Keratinocyte (primary cell): ENCODE results near the gene C14orf119. TPM values are rescaled to one million over a fixed set of nuclear protein-coding genes. Genes with fewer than 3 reads are reported as not detected.

Source experiments
- DNase-seq: peaks from one replicate; pipeline ENCODE4 v3.0.0-alpha.2; 2011; ENCODE audit warnings: low read depth, missing footprints, low spot score
- FAIRE-seq: peaks from 2 replicates; lab custom pipeline; 2011; peaks lifted over from hg19 to GRCh38; lab: Jason Lieb, UNC
- H2AFZ ChIP-seq: 2 replicates; pipeline ENCODE4 v1.6.0; 2012; ENCODE audit warnings: low read length, control low read depth, inconsistent platforms; ENCODE audit not compliant: control insufficient read depth
- H3K27ac ChIP-seq: 2 replicates; pipeline ENCODE4 v1.5.1; 2011; ENCODE audit warnings: low read length; ENCODE audit not compliant: control insufficient read depth, insufficient read depth
- H3K27me3 ChIP-seq: 3 replicates; pipeline ENCODE4 v1.6.0; 2011; ENCODE audit warnings: low read length; ENCODE audit not compliant: control insufficient read depth, insufficient read depth; ENCODE audit errors: extremely low read depth
- H3K36me3 ChIP-seq, 2 experiments: 2 replicates in 1 of 2; 3 replicates in 1 of 2; pipeline ENCODE4 v1.5.1; 2011; ENCODE audit warnings: low read length in 2 of 2, mild to moderate bottlenecking in 1 of 2; ENCODE audit not compliant: control insufficient read depth in 2 of 2, insufficient read depth in 2 of 2; ENCODE audit errors: extremely low read depth in 1 of 2
- H3K4me1 ChIP-seq: 3 replicates; pipeline ENCODE4 v1.5.1; 2011; ENCODE audit warnings: low read length; ENCODE audit not compliant: control insufficient read depth, insufficient read depth; ENCODE audit errors: extremely low read depth
- H3K4me2 ChIP-seq: 3 replicates; pipeline ENCODE4 v1.6.0; 2011; ENCODE audit warnings: low read depth, low read length; ENCODE audit not compliant: control insufficient read depth, insufficient read depth; ENCODE audit errors: extremely low read depth
- H3K4me3 ChIP-seq, 3 experiments: fragments of 200-600 bp in 1 of 3; sonication (generic) in 1 of 3; 2 replicates in 2 of 3; 3 replicates in 1 of 3; pipeline ENCODE4 v1.5.1; 2011 to 2016; ENCODE audit warnings: low read length in 3 of 3, mild to moderate bottlenecking in 3 of 3, control low read depth in 2 of 3, inconsistent platforms in 1 of 3, low read depth in 1 of 3, mixed read lengths in 1 of 3, mixed run types in 1 of 3, moderate library complexity in 1 of 3; ENCODE audit not compliant: control insufficient read depth in 2 of 3, insufficient read depth in 2 of 3; ENCODE audit errors: extremely low read depth in 1 of 3
- H3K79me2 ChIP-seq: 2 replicates; pipeline ENCODE4 v1.6.0; 2012; ENCODE audit warnings: low read length; ENCODE audit not compliant: control insufficient read depth, insufficient read depth
- H3K9ac ChIP-seq: 3 replicates; pipeline ENCODE4 v1.6.0; 2011; ENCODE audit warnings: low read length; ENCODE audit not compliant: control insufficient read depth, insufficient read depth; ENCODE audit errors: extremely low read depth
- H3K9me1 ChIP-seq: 3 replicates; pipeline ENCODE4 v1.6.0; 2011; ENCODE audit warnings: low read length; ENCODE audit not compliant: control insufficient read depth, insufficient read depth; ENCODE audit errors: extremely low read depth
- H3K9me3 ChIP-seq: 2 replicates; pipeline ENCODE4 v1.5.1; 2012; ENCODE audit warnings: low read depth, low read length; ENCODE audit not compliant: control insufficient read depth
- H4K20me1 ChIP-seq: 3 replicates; pipeline ENCODE4 v1.6.0; 2011; ENCODE audit warnings: low read length; ENCODE audit not compliant: control insufficient read depth, insufficient read depth; ENCODE audit errors: extremely low read depth
- CTCF ChIP-seq, 3 experiments: IDR thresholded peaks in 1 of 3; conservative IDR thresholded peaks in 1 of 3; optimal IDR thresholded peaks in 1 of 3; 2 replicates in 2 of 3; 3 replicates in 1 of 3; pipeline versions ENCODE3 to v1.5.1; 2011; ENCODE audit warnings: low read length in 3 of 3, mild to moderate bottlenecking in 3 of 3, moderate library complexity in 2 of 3, control low read depth in 1 of 3, inconsistent platforms in 1 of 3; ENCODE audit not compliant: insufficient read depth in 2 of 3; ENCODE audit errors: extremely low read depth in 1 of 3
- EZH2 ChIP-seq: IDR thresholded peaks from one replicate; pipeline ENCODE4 v1.6.1; 2012; ENCODE audit warnings: inconsistent platforms, mild to moderate bottlenecking, low read length, moderate library complexity
- dilution Hi-C: fragments of 300-500 bp; cut with MboI; formaldehyde crosslinking; loops from one replicate; pipeline ENCODE4 v1.7.0; 2020; ENCODE audit warnings: low sequenced_read_pairs; ENCODE audit not compliant: extremely low pct_ligation_motif_present
- polyA plus RNA-seq, 5 experiments: library from polyadenylated mRNA; depleted of rRNA in 3 of 5; stranded (reverse) in 3 of 5; stranded (forward) in 1 of 5; unstranded in 1 of 5; fragments of >200 nt; gene quantifications; 1 replicate in 1 of 5; 2 replicates in 3 of 5; 3 replicates in 1 of 5; pipeline versions ENCODE4 v1.2.1 to v1.2.3, GENCODE V29; 2011 to 2012; ENCODE audit warnings: missing spikeins in 2 of 5, low read depth in 1 of 5, low replicate concordance in 1 of 5

C14orf119 gene
- polyA plus RNA-seq, 1 donor (not counting 4 experiments of a cell fraction or from before 2014, with no cell fraction given) = 73.7 TPM

GRCh38 chr14:23067847-23068788, 27.2 kb upstream of the C14orf119 start:
- Histone ChIP-seq H3K27ac (no peak overlapping the region), H3K4me2 (peak overlapping the region; percentile 47), H3K9ac (no peak overlapping the region), H3K27me3 (no peaks in the 10 kb centered on the region), H3K4me3 (no peak overlapping the region), H2AFZ (no peak overlapping the region), H3K4me1 (peaks cover 23% of the 10 kb centered on the region), H3K9me3 (no peaks in the 10 kb centered on the region), H3K36me3 (peaks cover 48 to 62% of the 10 kb centered on the region in 2 experiments), H4K20me1 (peaks cover 19% of the 10 kb centered on the region), H3K79me2 (peaks cover 53% of the 10 kb centered on the region), H3K9me1 (peaks cover 4% of the 10 kb centered on the region)
- FAIRE-seq = no peak
- no peak for DNase-seq
- TF ChIP-seq CTCF (optimal IDR thresholded peaks at IDR 0.05 in 1 of 3, IDR thresholded peaks at IDR 0.05 in 1 of 3, conservative IDR thresholded peaks at IDR 0.05 in 1 of 3; ENCODE audit: extremely low read depth in 1 of 3, insufficient read depth in 2 of 3, low read length in 3 of 3) (no peak), EZH2 (no peak)
- dilution Hi-C loops = no loop called here

GRCh38 chr14:23068789-23069412, 26.4 kb upstream of the C14orf119 start:
- DNase-seq = peak; percentile 58
- Histone ChIP-seq H4K20me1 (peaks cover 19% of the 10 kb centered on the region), H3K9ac (no peak overlapping the region), H3K27ac (no peak overlapping the region), H3K9me3 (no peaks in the 10 kb centered on the region), H3K4me2 (peak overlapping the region; percentile 47), H3K4me1 (peaks cover 23% of the 10 kb centered on the region), H3K27me3 (no peaks in the 10 kb centered on the region), H3K36me3 (peaks cover 42 to 55% of the 10 kb centered on the region in 2 experiments), H3K4me3 (no peak overlapping the region), H3K79me2 (peaks cover 53% of the 10 kb centered on the region), H3K9me1 (peaks cover 4% of the 10 kb centered on the region), H2AFZ (no peak overlapping the region)
- peak; percentile 49 for FAIRE-seq
- TF ChIP-seq CTCF (optimal IDR thresholded peaks at IDR 0.05 in 1 of 3, IDR thresholded peaks at IDR 0.05 in 1 of 3, conservative IDR thresholded peaks at IDR 0.05 in 1 of 3; ENCODE audit: extremely low read depth in 1 of 3, insufficient read depth in 2 of 3, low read length in 3 of 3) = peak; percentile 91 to 100 (median 97)
- TF ChIP-seq EZH2 = no peak
- dilution Hi-C loops = no loop called here
